BE2C (cell line): ENCODE measurements around the gene STAMBPL1.

Source experiments
- DNase-seq: peaks from one replicate; pipeline ENCODE4 v3.0.0-alpha.2; 2020
- H3K27me3 ChIP-seq: fragments of 250-450 bp; sonication (Bioruptor Pico); 2 replicates; pipeline ENCODE4 v1.5.1; 2020; ENCODE audit warnings: mild to moderate bottlenecking
- H3K36me3 ChIP-seq: fragments of 250-450 bp; sonication (Bioruptor Pico); 2 replicates; pipeline ENCODE4 v1.5.1; 2020; ENCODE audit warnings: mild to moderate bottlenecking
- H3K4me1 ChIP-seq: fragments of 250-450 bp; sonication (Bioruptor Pico); 2 replicates; pipeline ENCODE4 v1.5.1; 2020
- H3K4me3 ChIP-seq: 2 replicates; pipeline ENCODE4 v1.5.1; 2011; ENCODE audit warnings: low read depth, low read length
- H3K9me3 ChIP-seq: fragments of 250-450 bp; sonication (Bioruptor Pico); 2 replicates; pipeline ENCODE4 v1.5.1; 2020
- TF ChIP-seq, protein P1 (sequence below): IDR thresholded peaks from 2 replicates; pipeline ENCODE4 v1.5.1; 2012; ENCODE audit warnings: mild to moderate bottlenecking, low read depth, low read length

STAMBPL1 gene

DNA sequence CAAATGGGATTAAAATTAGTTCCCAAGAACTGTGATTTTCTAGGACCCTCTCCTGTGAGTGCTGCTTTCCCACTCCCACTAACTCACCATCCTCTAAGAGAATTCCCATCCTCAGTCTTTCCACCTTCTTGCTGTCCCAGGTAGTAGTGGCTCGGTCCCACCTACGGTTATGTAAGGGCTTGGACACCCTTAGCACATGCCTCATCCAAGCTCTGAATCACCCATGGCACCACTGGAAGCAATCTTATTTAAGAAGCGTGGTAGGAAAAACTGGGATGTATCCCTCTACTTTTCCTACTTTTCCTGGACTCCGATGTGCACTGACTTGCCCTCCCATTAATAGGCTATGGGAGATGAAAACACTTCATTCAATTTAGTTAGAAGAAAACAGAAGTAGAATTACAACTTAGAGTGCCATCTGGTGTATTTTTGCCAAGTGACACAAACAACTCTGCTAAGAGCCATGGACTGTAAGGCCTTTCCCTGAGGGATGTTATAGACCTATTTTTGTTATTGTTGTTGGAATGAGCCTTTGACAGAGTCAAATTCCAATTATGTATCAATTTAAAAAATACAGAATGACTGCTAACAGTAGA, 14.7 kb upstream of the STAMBPL1 start:
- no peaks in the 10 kb centered on the region for H3K4me1 ChIP-seq
- H3K4me3 ChIP-seq: no peak overlapping the region
- H3K36me3 ChIP-seq: no peaks in the 10 kb centered on the region
- no peaks in the 10 kb centered on the region for H3K27me3 ChIP-seq
- H3K9me3 ChIP-seq: no peaks in the 10 kb centered on the region
- TF ChIP-seq, protein P1, sequence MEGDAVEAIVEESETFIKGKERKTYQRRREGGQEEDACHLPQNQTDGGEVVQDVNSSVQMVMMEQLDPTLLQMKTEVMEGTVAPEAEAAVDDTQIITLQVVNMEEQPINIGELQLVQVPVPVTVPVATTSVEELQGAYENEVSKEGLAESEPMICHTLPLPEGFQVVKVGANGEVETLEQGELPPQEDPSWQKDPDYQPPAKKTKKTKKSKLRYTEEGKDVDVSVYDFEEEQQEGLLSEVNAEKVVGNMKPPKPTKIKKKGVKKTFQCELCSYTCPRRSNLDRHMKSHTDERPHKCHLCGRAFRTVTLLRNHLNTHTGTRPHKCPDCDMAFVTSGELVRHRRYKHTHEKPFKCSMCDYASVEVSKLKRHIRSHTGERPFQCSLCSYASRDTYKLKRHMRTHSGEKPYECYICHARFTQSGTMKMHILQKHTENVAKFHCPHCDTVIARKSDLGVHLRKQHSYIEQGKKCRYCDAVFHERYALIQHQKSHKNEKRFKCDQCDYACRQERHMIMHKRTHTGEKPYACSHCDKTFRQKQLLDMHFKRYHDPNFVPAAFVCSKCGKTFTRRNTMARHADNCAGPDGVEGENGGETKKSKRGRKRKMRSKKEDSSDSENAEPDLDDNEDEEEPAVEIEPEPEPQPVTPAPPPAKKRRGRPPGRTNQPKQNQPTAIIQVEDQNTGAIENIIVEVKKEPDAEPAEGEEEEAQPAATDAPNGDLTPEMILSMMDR: 0 out of 2 replicates have a peak, but pooled peaks have one; percentile 2
- no peak for DNase-seq

DNA sequence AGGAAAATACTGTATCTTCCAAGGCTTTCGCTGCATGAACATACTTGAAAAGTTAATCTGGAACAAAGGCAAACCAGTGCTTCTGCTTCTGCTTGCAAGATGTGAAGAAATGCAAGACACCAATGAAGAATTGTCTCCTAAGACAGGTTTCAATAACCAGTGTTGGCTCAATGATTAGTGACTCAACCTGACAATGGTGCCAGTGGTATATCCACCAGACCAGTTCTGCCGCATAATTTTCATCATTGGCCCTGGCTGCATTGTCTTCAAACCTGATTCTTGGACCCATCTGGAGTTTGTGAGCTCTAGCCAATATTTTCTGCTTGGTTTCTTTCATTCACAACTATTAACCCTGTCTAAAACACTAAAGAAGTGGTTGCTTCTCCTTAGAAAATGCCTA, 13.6 kb upstream of the STAMBPL1 start:
- no peaks in the 10 kb centered on the region for H3K4me1 ChIP-seq
- H3K4me3 ChIP-seq: no peak overlapping the region
- no peaks in the 10 kb centered on the region for H3K36me3 ChIP-seq
- no peak for DNase-seq
- no peaks in the 10 kb centered on the region for H3K9me3 ChIP-seq
- TF ChIP-seq, protein P1: no peak
- no peaks in the 10 kb centered on the region for H3K27me3 ChIP-seq

DNA sequence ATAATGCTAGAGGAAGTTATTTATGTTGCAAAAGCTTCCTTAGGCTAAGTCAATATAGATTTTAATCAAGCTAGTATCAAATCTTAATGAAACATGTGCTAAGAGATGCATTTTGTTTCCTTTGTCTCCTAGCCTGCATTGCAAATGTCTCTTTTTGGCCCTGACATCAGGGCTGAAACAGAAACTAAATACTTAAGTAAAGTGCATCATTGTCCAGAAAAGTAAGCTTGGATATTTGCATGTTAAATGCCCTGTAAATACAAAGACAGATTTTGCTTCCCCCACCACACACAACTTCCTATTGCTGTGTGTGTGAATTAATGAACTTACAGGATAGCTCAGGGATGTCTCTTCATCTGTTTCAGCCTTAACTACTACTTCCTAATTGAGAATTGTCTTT, 10.0 kb upstream of the STAMBPL1 start:
- no peaks in the 10 kb centered on the region for H3K4me1 ChIP-seq
- TF ChIP-seq, protein P1: no peak
- H3K27me3 ChIP-seq: no peaks in the 10 kb centered on the region
- no peaks in the 10 kb centered on the region for H3K9me3 ChIP-seq
- DNase-seq: no peak
- no peak overlapping the region for H3K4me3 ChIP-seq
- no peaks in the 10 kb centered on the region for H3K36me3 ChIP-seq

DNA sequence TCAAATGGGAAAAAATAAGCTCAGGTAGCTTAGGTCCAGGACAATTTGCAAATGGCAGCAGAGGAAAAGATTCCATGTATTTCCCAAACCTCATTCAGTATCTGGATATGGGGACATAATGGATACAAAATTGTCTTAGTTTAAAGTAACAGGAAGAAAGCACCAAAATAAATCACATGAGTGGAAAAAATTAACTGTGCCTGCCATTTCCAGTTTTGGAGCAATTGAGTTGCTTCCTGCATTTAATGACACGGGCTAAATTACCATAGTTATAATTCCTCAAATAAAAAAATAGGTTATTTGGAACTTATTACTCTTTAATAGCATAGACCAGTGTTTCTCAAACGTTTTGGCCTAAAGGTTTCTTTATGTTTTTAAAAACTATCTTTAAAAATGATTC, 6.3 kb upstream of the STAMBPL1 start:
- TF ChIP-seq, protein P1: no peak
- DNase-seq: no peak
- H3K36me3 ChIP-seq: no peaks in the 10 kb centered on the region
- H3K4me1 ChIP-seq: no peaks in the 10 kb centered on the region
- H3K27me3 ChIP-seq: no peaks in the 10 kb centered on the region
- H3K4me3 ChIP-seq: no peak overlapping the region
- no peaks in the 10 kb centered on the region for H3K9me3 ChIP-seq

DNA sequence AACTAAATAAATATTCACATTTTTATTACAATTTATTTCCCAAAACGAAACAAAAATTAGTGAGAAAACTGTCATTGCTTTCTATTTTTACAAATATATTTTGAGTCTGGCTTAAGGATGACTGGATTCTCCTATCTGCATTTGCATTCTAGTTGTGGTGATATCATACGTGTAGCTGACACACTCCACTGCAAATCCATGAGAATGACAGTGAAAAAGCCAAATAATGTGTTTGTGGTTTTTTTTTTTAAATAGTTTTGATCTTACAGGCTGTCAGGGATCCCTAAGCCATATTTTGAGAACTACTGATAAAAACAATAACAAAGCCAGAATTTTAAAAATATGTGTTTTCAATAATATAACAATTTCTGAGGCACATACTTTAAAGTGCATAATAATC, 5.8 kb upstream of the STAMBPL1 start:
- Histone ChIP-seq H3K36me3 (no peaks in the 10 kb centered on the region), H3K27me3 (no peaks in the 10 kb centered on the region), H3K4me3 (no peak overlapping the region), H3K4me1 (no peaks in the 10 kb centered on the region), H3K9me3 (no peaks in the 10 kb centered on the region)
- TF ChIP-seq, protein P1: no peak
- DNase-seq: no peak

DNA sequence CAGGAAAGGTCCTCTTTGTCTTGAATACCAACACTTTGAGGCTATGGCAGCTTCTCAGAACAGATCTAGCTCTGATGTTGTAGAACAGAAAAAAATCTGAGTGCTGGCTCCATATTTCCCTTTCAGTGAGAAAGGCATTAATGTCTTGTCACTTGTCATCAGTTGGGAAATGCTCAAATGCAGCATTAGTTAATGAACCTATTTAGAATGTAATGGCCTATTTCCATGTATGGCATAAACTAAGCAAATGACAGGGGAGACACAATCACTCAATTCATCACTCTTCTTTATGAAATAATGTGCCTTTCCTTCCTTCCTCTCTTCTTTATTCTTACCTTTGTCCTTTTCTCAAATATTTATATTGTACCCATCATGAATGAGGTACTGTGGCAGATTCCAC, 5.0 kb upstream of the STAMBPL1 start:
- H3K4me1 ChIP-seq: peaks cover 3% of the 10 kb centered on the region; the same call in 1 of the 2 replicates
- H3K9me3 ChIP-seq: no peaks in the 10 kb centered on the region
- H3K36me3 ChIP-seq: no peaks in the 10 kb centered on the region
- no peak overlapping the region for H3K4me3 ChIP-seq
- no peaks in the 10 kb centered on the region for H3K27me3 ChIP-seq
- TF ChIP-seq, protein P1: no peak
- DNase-seq: no peak
